Astrocyte (in vitro differentiated cells and primary cell): Measurements from ENCODE around the gene HOMER1. TPM values are rescaled to one million over a fixed set of nuclear protein-coding genes. Genes with fewer than 3 reads are reported as not detected.

Source experiments
- DNase-seq: peaks from one replicate; pipeline ENCODE4 v3.0.0-alpha.2; 2010; ENCODE audit warnings: low read depth
- FAIRE-seq: peaks from 2 replicates; lab custom pipeline; 2011; peaks lifted over from hg19 to GRCh38; lab: Jason Lieb, UNC
- H2AFZ ChIP-seq: 2 replicates; pipeline ENCODE4 v1.6.0; 2012; ENCODE audit warnings: low read depth, low read length, inconsistent platforms
- H3K27ac ChIP-seq: 2 replicates; pipeline ENCODE4 v1.5.1; 2011; ENCODE audit warnings: low read depth, low read length, inconsistent platforms
- H3K27me3 ChIP-seq: 2 replicates; pipeline ENCODE4 v1.6.0; 2011; ENCODE audit warnings: low read length, inconsistent platforms; ENCODE audit not compliant: insufficient read depth
- H3K36me3 ChIP-seq: 2 replicates; pipeline ENCODE4 v1.5.1; 2011; ENCODE audit warnings: low read length, inconsistent platforms; ENCODE audit not compliant: insufficient read depth
- H3K4me1 ChIP-seq: 2 replicates; pipeline ENCODE4 v1.5.1; 2011; ENCODE audit warnings: low read length, inconsistent platforms; ENCODE audit not compliant: insufficient read depth
- H3K4me2 ChIP-seq: 2 replicates; pipeline ENCODE4 v1.6.0; 2012; ENCODE audit warnings: low read length, inconsistent platforms
- H3K4me3 ChIP-seq: 2 replicates; pipeline ENCODE4 v1.5.1; 2011; ENCODE audit warnings: low read depth, mild to moderate bottlenecking, low read length, inconsistent platforms; ENCODE audit not compliant: insufficient read depth
- H3K79me2 ChIP-seq: 2 replicates; pipeline ENCODE4 v1.6.0; 2012; ENCODE audit warnings: mild to moderate bottlenecking, low read length, inconsistent platforms; ENCODE audit not compliant: insufficient read depth
- H3K9ac ChIP-seq: 2 replicates; pipeline ENCODE4 v1.6.0; 2012; ENCODE audit warnings: mild to moderate bottlenecking, low read length, inconsistent platforms
- H3K9me3 ChIP-seq: 2 replicates; pipeline ENCODE4 v1.5.1; 2012; ENCODE audit warnings: low read depth, mild to moderate bottlenecking, low read length, inconsistent platforms; ENCODE audit not compliant: insufficient read depth
- H4K20me1 ChIP-seq: 2 replicates; pipeline ENCODE4 v1.6.0; 2012; ENCODE audit warnings: low read length, inconsistent platforms; ENCODE audit not compliant: insufficient read depth
- H3K27ac Mint-ChIP-seq: one replicate; pipeline ENCODE4 v1.8.0; 2021; ENCODE audit warnings: mild to moderate bottlenecking, mixed read lengths; ENCODE audit not compliant: unreplicated experiment
- H3K27me3 Mint-ChIP-seq: one replicate; pipeline ENCODE4 v1.8.0; 2021; ENCODE audit warnings: low read depth, mixed read lengths; ENCODE audit not compliant: unreplicated experiment
- H3K36me3 Mint-ChIP-seq: one replicate; pipeline ENCODE4 v1.8.0; 2021; ENCODE audit warnings: low read depth, mixed read lengths; ENCODE audit not compliant: unreplicated experiment
- H3K4me1 Mint-ChIP-seq: one replicate; pipeline ENCODE4 v1.8.0; 2021; ENCODE audit warnings: low read depth, mixed read lengths; ENCODE audit not compliant: unreplicated experiment
- H3K4me3 Mint-ChIP-seq: one replicate; pipeline ENCODE4 v1.8.0; 2021; ENCODE audit warnings: mild to moderate bottlenecking, moderate library complexity, mixed read lengths; ENCODE audit not compliant: unreplicated experiment
- H3K9me3 Mint-ChIP-seq: one replicate; pipeline ENCODE4 v1.8.0; 2021; ENCODE audit warnings: mild to moderate bottlenecking, mixed read lengths; ENCODE audit not compliant: unreplicated experiment
- EZH2 ChIP-seq: IDR thresholded peaks from 2 replicates; pipeline ENCODE4 v1.6.1; 2012; ENCODE audit warnings: mild to moderate bottlenecking, low read length, inconsistent platforms; ENCODE audit not compliant: insufficient read depth
- total RNA-seq: library from RNA; stranded (reverse); gene quantifications from 2 replicates; pipeline ENCODE4 v1.2.1, GENCODE V29; 2021
- TF ChIP-seq, protein P1 (sequence below): IDR thresholded peaks from 2 replicates; pipeline ENCODE4 v1.5.1; 2011; ENCODE audit warnings: low read depth, mild to moderate bottlenecking, inconsistent platforms, low read length, moderate library complexity; ENCODE audit not compliant: insufficient read depth

HOMER1 gene
- total RNA-seq, 1 donor from 2014 or later = 26.9 TPM

DNA sequence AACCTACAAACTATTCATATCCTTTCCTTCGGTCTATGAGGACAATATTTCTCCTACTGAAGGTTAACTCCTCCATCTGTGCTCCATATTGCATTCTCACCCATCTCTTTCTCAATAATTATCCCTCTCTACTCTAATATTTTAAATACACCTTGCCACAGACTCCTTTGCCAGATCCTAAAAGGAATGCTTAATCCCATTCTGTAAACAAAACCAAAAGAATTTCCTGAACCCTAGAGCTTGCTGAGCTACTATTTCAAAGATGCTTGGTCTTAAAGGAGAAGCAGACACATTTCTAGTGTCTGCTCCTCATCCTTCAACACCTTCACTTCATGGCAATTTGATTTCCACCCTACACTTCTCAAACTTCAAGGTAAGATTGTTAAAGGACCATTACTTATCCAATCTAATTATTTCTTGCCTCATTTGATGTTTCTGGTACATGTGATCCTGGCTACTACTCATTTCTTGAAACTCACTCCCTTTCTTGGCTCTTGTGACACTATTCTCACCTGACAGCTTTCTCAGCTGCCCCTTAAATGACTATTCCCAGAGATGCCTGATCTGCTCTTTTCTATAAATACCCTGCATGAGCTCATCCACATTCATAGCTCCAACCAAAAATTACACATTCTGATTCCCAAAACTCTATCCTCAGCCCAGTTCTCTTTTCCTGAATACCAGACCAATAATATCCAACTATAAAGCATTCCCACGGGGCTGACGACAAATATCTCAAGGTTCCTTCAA is 20.2 kb downstream of the HOMER1 start:
- no peaks in the 10 kb centered on the region for H3K27me3 Mint-ChIP-seq
- Histone ChIP-seq H3K27ac (no peak overlapping the region), H3K79me2 (peaks cover 7% of the 10 kb centered on the region)

DNA sequence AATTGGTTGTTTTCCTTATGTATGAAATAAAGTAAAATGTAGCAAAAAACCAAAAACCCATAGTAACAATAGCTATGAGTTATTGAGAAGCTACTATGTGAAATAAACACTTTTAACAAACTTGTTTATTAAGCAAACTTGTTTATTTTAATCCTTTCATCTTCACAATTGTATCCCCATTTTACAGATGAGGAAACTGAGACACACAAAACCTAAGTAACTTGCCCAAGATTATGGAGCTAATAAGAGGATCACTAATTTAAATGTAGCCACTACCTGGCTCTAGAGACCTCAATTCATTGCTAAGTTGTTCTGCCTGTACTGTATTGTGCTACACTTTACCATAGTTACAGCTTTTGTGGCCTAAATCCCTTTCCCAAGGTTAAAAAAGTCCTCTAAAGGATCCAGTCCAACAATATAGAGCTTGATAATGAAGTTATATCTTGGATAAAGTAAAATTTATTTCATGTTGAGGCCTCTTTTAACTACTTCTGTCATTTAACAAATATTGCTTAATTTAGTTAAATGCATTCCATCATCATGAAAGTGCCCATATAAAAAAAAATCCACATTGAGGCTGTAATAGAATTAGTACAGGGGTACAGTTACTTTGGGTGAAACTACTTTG is 22.1 kb downstream of the HOMER1 start:
- TF ChIP-seq, protein P1, sequence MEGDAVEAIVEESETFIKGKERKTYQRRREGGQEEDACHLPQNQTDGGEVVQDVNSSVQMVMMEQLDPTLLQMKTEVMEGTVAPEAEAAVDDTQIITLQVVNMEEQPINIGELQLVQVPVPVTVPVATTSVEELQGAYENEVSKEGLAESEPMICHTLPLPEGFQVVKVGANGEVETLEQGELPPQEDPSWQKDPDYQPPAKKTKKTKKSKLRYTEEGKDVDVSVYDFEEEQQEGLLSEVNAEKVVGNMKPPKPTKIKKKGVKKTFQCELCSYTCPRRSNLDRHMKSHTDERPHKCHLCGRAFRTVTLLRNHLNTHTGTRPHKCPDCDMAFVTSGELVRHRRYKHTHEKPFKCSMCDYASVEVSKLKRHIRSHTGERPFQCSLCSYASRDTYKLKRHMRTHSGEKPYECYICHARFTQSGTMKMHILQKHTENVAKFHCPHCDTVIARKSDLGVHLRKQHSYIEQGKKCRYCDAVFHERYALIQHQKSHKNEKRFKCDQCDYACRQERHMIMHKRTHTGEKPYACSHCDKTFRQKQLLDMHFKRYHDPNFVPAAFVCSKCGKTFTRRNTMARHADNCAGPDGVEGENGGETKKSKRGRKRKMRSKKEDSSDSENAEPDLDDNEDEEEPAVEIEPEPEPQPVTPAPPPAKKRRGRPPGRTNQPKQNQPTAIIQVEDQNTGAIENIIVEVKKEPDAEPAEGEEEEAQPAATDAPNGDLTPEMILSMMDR = no peak
- TF ChIP-seq EZH2 = no peak
- H2AFZ ChIP-seq = no peak overlapping the region
- Mint-ChIP-seq H3K4me1 (peaks cover 23% of the 10 kb centered on the region), H3K9me3 (no peaks in the 10 kb centered on the region), H3K4me3 (no peak overlapping the region), H3K36me3 (no peaks in the 10 kb centered on the region), H3K27me3 (no peaks in the 10 kb centered on the region), H3K27ac (no peak overlapping the region)
- H3K4me1 ChIP-seq = peaks cover 3% of the 10 kb centered on the region
- H3K4me3 ChIP-seq = no peak overlapping the region
- peaks cover 7% of the 10 kb centered on the region for H4K20me1 ChIP-seq
- no peaks in the 10 kb centered on the region for H3K27me3 ChIP-seq
- FAIRE-seq (no peak), DNase-seq (no peak)
- no peaks in the 10 kb centered on the region for H3K36me3 ChIP-seq
- no peak overlapping the region for H3K27ac ChIP-seq
- H3K79me2 ChIP-seq = peaks cover 6% of the 10 kb centered on the region
- no peak overlapping the region for H3K9ac ChIP-seq
- no peak overlapping the region for H3K4me2 ChIP-seq
- no peaks in the 10 kb centered on the region for H3K9me3 ChIP-seq

More for the DNA sequence above, 20.2 kb downstream of the HOMER1 start:
- FAIRE-seq = no peak
- Mint-ChIP-seq H3K4me1 (peaks cover 15% of the 10 kb centered on the region), H3K4me3 (no peak overlapping the region), H3K9me3 (no peaks in the 10 kb centered on the region), H3K27ac (no peak overlapping the region), H3K36me3 (peaks cover 3% of the 10 kb centered on the region)
- H2AFZ ChIP-seq = no peak overlapping the region
- TF ChIP-seq, protein P1 = no peak
- TF ChIP-seq EZH2 = no peak
- H3K27me3 ChIP-seq = no peaks in the 10 kb centered on the region
- H4K20me1 ChIP-seq = peaks cover 9% of the 10 kb centered on the region
- no peaks in the 10 kb centered on the region for H3K36me3 ChIP-seq
- no peak overlapping the region for H3K9ac ChIP-seq
- DNase-seq = no peak
- H3K4me1 ChIP-seq = no peaks in the 10 kb centered on the region
- no peak overlapping the region for H3K4me2 ChIP-seq
- no peak overlapping the region for H3K4me3 ChIP-seq
- H3K9me3 ChIP-seq = no peaks in the 10 kb centered on the region

DNA sequence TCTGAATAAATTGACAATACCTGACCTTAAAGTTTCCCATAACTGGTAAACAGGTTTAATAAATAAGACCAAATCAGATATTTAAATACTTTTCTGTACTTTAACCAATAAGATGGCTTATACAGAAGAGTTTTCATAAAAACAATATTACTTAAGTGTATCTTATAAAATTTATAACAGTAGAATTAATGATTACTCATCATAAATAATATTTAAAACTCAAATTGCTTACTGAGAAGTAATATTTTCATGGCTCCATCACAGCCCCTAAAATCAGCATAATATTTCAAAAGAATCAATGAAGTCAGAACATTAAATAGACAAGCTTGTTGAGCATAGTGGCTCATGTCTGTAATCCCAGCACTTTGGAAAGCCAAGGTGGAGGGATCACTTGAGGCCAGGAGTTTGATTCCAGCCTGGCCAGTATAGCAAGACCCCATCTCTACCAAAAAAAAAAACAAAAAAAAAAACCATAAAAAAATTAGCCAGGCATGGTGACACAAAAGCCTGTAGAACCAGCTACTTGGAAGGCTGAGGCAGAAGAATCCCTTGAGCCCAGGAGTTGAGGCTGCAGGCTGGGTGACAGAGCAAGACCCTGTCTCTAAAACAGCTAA is 23.5 kb downstream of the HOMER1 start:
- no peaks in the 10 kb centered on the region for H3K27me3 Mint-ChIP-seq
- no peak overlapping the region for H3K4me3 ChIP-seq
- H3K4me2 ChIP-seq = no peak overlapping the region
- peaks cover 6% of the 10 kb centered on the region for H3K79me2 ChIP-seq
- peaks cover 7% of the 10 kb centered on the region for H4K20me1 ChIP-seq
- no peaks in the 10 kb centered on the region for H3K36me3 ChIP-seq
- H3K9ac ChIP-seq = no peak overlapping the region
- no peak overlapping the region for H2AFZ ChIP-seq
- H3K4me1 Mint-ChIP-seq = peaks cover 23% of the 10 kb centered on the region
- no peak overlapping the region for H3K4me3 Mint-ChIP-seq
- no peaks in the 10 kb centered on the region for H3K9me3 Mint-ChIP-seq
- FAIRE-seq (no peak), DNase-seq (no peak)
- H3K9me3 ChIP-seq = no peaks in the 10 kb centered on the region
- no peaks in the 10 kb centered on the region for H3K27me3 ChIP-seq
- H3K36me3 Mint-ChIP-seq = no peaks in the 10 kb centered on the region
- no peak overlapping the region for H3K27ac ChIP-seq
- TF ChIP-seq, protein P1 = no peak
- TF ChIP-seq EZH2 = no peak
- no peak overlapping the region for H3K27ac Mint-ChIP-seq
- peaks cover 3% of the 10 kb centered on the region for H3K4me1 ChIP-seq
